ENCODE results near the gene AJM1.

AJM1 gene

GRCh38 chr9:136845465-136846260 lies 3.4 kb downstream of the AJM1 start:
- DNase-seq (ENCODE audit: low read depth) = no peak

DNA sequence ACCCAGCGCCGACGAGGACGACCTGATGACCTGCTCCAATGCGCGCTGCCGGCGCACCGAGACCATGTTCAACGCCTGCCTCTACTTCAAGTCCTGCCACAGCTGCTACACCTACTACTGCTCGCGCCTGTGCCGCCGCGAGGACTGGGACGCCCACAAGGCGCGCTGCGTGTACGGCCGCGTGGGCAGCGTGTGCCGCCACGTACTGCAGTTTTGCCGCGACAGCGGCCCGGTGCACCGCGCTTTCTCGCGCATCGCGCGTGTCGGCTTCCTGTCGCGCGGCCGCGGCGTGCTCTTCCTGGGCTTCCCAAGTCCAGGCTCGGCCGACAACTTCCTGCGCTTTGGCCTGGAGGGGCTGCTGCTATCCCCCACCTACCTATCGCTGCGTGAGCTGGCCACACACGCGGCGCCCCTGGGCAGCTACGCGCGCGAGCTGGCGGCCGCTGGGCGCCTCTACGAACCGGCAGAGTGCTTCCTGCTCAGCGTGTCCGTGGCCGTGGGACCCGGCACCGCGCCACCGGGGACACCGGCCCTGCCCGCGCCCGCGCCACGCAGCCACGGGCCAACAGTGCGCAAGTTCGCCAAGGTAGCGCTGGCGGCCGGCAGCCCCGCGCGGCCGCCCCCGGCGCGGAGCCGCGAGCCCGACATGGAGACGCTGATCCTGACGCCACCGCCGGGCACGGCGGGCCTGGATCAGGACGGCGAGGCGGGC lies 4.3 kb downstream of the AJM1 start:
- no peak for DNase-seq (ENCODE audit: low read depth)

DNA sequence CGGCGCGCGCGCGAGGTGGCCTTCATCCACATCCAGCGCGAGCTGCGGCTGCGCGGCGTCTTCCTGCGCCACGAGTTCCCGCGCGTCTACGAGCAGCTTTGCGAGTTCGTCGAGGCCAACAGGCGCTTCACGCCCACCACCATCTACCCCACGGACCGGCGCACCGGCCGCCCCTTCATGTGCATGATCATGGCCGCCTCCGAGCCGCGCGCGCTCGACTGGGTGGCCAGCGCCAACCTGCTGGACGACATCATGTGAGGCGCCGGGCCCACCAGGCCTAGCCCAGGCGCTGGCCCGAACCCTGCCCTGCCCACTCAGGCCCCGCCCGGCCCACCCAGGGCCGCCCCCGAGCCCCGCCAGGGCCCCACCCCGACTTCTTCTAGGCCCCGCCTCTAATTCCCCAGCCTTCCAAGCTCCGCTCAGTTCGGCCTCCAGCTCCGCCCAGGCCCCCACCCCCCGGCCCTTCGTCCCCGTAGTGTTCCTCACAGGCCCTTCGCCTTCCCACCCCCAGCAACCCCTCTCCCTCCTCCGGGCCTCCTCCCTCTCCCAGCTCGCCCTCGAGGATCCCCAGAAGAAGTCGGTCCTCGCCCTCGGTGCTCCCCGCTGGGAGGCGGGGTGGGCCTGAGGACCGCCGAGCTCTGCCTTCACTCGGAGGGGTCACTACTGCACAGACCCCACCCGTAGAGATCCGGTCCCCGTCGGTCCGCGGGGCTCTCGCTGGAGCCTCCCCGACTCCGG lies 5.0 kb downstream of the AJM1 start:
- peak; percentile 65 for DNase-seq (ENCODE audit: low read depth)

DNA sequence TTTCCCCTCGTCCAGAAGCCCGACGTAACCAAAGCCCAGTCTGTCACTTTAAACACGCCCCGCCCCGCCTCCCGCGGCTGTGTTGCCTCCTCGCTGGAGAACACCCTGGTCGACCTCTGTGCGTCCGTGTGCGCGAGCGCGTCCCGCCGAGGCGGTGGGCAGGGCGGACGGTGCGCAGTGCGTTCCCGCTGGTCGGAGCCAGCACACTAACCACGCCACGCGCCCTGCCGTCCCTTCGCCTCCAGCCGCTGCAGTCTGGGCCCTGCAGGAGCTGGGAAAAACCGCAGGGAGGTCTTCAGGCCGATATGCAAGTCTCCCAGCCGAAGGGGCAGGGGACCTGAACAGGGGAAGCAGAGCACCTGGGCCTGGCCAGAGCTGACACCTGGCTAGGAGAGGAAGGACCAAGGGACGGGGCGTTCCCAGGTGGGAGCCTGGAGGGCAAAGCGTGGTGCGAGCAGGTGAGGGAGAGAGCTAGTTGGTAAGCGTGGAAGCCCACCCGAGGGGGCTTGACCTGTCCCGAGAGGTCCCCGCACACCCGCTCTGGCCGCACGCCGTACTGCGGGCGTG lies 5.6 kb downstream of the AJM1 start:
- DNase-seq (ENCODE audit: low read depth) = peak; percentile 68

DNA sequence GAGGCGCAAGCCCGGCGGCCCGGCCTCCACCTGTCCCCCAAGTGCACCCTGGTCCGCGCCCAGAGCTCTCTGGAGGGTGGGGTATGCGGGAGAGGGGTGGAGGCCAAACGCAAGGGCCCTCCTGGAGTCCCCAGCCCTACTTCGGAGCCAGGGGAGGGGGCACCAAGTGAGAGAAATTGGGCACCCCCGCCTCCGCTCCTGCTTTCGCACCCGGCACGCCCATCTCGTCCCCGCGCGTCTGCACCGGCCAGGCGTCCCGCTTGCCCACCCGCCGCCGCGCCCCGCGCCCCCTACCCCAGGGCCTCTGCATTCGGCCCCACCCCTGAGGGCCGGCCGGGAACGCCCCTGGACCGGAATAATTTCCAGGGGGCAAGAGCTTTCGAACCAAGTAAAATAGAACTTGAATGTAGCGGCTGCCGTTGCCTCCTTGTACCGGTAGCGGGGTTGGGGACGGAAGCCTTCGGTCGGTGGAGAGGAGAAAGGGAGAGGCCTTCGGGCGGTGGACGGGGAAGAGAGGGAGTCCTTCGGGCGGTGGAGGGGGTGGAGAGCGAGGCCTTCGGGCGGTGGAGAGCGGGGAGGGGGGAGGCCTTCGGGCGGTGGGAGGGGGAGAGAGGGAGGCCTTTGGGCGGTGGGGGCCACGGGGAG lies 6.2 kb downstream of the AJM1 start:
- DNase-seq (ENCODE audit: low read depth) = no peak

- peak; percentile 99 for DNase-seq (ENCODE audit: low read depth)
These were observed 7.0 kb downstream of the AJM1 start, which contains the start of gene PHPT1 for GRCh38 chr9:136849038-136849959. Gene PHPT1, plus strand, starts transcription at chr9:136849409. Its CDS starts 22 bp downstream, at chr9:136849431.

- DNase-seq (ENCODE audit: low read depth) = no peak
These were observed 7.9 kb downstream of the AJM1 start for GRCh38 chr9:136849960-136850865.

- DNase-seq (ENCODE audit: low read depth) = no peak
These were observed 8.8 kb downstream of the AJM1 start for GRCh38 chr9:136850866-136851775.

DNA sequence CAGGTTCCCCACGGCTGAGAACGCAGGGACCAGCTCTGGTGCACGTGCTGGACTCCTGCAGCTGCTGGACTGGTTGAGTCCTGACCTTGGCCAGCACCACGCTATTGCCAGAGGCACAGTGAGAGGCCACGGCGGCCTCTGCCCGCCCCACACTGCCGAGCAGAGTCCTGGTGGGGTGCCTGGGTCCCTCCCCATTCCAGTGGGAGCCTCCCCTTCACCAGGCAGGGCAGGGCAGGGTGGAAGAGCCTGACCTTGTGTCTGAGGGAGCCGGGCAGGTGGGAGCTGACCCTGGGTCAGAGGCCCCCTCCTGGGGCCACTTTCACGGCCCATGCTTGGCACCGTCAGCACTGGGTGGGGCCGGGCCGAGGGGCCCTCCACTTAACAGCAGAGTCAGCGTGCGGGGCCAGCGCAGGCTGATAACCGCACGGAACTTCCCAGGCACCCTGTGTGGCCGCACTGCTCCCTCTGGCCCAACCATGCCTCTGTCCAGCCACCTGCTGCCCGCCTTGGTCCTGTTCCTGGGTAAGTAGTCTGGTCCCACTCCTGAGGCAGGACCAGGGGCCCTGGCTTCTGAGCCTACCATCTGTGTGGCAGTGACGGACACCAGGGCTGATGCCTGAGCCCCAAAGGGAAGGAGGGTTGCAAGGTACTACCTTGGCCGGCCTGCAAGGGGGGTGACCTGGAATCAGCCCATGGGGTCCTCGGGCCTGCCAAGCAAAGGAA lies 9.8 kb downstream of the AJM1 start, which contains the start of gene MAMDC4:
Gene MAMDC4, plus strand, starts transcription at position 406 of the 723 bp plus-strand sequence. Its CDS starts 71 bp downstream, at position 477.
- no peak for DNase-seq (ENCODE audit: low read depth)

DNA sequence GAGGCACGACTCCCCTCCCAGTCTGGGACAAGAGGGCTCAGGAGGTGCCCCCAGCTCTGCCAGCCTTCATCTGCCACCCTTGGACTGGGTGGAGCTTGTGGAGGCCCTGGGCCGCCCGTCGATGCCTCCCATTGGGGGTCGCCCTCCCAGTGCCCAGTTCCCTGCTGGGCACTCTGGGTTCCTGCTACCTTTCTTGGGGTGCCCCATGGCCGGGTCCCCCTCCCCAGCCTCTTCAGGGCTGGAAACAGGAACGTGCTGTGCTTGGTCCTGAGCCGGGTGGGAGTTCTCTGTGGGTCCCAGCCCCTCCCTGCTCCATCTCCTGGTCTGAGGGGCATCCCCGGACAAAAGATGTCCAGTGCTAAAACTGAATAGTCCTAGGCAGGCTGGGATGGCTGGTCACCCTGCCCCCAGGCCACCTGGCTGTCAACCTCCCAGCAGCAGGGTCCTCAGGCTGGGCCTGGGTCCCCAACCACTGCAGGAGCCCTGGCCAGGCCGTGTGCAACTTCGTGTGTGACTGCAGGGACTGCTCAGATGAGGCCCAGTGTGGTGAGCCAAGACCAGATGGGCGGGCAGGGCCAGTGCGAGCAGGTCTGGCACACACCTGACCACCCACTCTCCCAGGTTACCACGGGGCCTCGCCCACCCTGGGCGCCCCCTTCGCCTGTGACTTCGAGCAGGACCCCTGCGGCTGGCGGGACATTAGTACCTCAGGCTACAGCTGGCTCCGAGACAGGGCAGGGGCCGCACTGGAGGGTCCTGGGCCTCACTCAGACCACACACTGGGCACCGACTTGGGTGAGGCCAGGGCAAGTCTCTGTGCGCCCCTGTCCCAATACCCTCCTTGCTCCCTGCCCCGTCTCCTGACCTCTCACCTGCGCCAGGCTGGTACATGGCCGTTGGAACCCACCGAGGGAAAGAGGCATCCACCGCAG lies 10.7 kb downstream of the AJM1 start:
- no peak for DNase-seq (ENCODE audit: low read depth)

DNA sequence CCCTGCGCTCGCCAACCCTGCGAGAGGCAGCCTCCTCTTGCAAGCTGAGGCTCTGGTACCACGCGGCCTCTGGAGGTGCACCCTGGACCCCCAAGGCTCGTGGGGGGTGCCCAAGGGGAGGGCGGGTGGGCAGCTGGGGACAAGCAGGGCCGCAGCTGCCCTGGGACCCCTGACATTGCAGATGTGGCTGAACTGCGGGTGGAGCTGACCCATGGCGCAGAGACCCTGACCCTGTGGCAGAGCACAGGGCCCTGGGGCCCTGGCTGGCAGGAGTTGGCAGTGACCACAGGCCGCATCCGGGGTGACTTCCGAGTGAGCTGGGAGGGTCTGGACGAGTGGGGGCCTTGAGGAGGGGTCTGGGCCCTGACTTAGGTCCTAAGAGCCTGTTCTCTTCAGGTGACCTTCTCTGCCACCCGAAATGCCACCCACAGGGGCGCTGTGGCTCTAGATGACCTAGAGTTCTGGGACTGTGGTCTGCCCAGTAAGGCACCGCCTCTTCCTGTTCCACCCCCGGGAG lies 11.4 kb downstream of the AJM1 start:
- no peak for DNase-seq (ENCODE audit: low read depth)

- DNase-seq (ENCODE audit: low read depth) = no peak
These were observed 12.0 kb downstream of the AJM1 start for GRCh38 chr9:136854113-136854841.

DNA sequence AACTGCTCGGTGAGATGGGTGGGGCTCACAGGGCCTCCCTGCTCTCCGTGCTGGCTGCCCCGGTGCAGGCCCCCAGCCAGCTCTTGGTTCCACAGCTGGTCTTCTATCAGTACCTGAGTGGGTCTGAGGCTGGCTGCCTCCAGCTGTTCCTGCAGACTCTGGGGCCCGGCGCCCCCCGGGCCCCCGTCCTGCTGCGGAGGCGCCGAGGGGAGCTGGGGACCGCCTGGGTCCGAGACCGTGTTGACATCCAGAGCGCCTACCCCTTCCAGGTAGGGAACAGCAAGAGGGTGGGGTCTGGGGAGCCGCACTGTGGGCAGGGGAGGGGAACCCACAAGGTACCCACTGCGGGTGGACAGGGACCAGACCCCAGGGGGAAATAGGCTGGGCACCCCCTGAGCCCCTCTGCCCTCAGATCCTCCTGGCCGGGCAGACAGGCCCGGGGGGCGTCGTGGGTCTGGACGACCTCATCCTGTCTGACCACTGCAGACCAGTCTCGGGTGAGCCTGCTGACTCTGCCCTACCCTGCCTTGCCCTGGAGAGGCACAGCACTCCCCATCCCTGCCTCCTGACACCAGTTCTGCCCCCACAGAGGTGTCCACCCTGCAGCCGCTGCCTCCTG lies 12.7 kb downstream of the AJM1 start:
- DNase-seq (ENCODE audit: low read depth) = no peak

- DNase-seq (ENCODE audit: low read depth) = no peak
These were observed 13.3 kb downstream of the AJM1 start for GRCh38 chr9:136855461-136856078.

DNA sequence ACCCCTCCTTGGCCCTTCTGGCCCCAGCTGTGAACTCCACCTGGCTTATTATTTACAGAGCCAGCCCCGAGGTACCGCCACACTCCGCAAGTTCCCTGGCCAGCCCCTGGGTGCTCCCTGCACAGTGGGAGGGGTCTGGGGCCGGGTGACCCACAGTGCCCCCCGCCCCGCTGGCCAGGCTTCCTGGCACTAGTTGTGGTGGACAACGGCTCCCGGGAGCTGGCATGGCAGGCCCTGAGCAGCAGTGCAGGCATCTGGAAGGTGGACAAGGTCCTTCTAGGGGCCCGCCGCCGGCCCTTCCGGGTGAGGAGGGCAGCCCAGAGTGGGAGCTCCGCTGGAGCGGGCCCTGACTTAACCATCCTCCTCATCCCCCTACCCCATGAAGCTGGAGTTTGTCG lies 13.8 kb downstream of the AJM1 start:
- no peak for DNase-seq (ENCODE audit: low read depth)

Data from fibroblast of the conjunctiva (primary cell).